ENCODE data around the gene MFSD2A. TPM values are rescaled to one million over a fixed set of nuclear protein-coding genes. Genes with fewer than 3 reads are reported as not detected.
A peak's percentile ranks its signal among the peaks of the same experiment; 100 is the strongest.

MFSD2A gene
- total and polyA plus RNA-seq, 10 of the 15 experiments (the other 5 are each of a cell fraction or from before 2014, with no cell fraction given), result 0.84 to 30.1 (median 15.2) TPM

DNA sequence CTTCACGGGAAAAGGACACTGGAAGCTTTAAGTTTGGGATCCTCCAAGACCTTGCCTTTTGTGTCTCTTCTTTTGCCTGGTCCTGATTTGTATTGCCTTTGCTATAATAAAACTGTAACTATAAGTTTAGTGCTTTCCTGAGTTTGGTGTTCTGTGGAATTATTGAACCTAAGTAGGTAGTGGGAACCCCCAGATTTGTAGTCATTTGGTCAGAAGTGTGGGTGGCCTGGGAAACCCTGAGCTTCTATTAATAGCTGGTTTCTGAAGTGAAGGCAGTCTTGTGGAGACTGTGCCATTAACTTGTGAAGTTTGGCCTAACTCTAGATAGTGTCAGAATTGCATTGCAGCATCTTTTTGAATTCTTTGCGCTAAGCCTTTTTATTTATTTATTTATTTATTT lies 46.4 kb upstream of the MFSD2A start:
- BruUV-seq (replicated peaks), result no TSS peak
- peaks cover 13% of the 10 kb centered on the region; the same call in 2 of the 3 replicates for H3K9me3 ChIP-seq (replicated peaks; ENCODE audit: control insufficient read depth, insufficient read depth, low read length)
- ChIA-PET POLR2A (interaction anchor here (1.1 to 1.4 kb wide), 2 partner anchors 54 to 79 kb away, joined by 3 to 4 read pairs; no protein-coding TSS in a partner anchor), SMC1A (ENCODE audit: uncharacterized antibody, unreplicated experiment) (interaction anchor here (0.7 to 2.2 kb wide), 10 partner anchors 10 to 131 kb away, joined by 3 to 11 read pairs (median 4); no protein-coding TSS in a partner anchor), RAD21 (ENCODE audit: unreplicated experiment) (interaction anchor here (0.7 to 1.7 kb wide), 5 partner anchors 65 to 141 kb away, joined by 3 to 6 read pairs (median 3); no protein-coding TSS in a partner anchor), CTCF (interaction anchor here (1.2 to 6.3 kb wide), 7 partner anchors 10 to 130 kb away, joined by 3 to 39 read pairs (median 5); no protein-coding TSS in a partner anchor)
- no peaks in the 10 kb centered on the region for H4K20me1 ChIP-seq (ENCODE audit: control insufficient read depth, insufficient read depth)
- in situ Hi-C loops (cut with MboI) (no loop called here), intact Hi-C loops (cut with micrococcal nuclease; ENCODE audit: unreplicated experiment) (no loop called here)
- peak; percentile 77 for ATAC-seq
- TF ChIP-seq, protein P1, sequence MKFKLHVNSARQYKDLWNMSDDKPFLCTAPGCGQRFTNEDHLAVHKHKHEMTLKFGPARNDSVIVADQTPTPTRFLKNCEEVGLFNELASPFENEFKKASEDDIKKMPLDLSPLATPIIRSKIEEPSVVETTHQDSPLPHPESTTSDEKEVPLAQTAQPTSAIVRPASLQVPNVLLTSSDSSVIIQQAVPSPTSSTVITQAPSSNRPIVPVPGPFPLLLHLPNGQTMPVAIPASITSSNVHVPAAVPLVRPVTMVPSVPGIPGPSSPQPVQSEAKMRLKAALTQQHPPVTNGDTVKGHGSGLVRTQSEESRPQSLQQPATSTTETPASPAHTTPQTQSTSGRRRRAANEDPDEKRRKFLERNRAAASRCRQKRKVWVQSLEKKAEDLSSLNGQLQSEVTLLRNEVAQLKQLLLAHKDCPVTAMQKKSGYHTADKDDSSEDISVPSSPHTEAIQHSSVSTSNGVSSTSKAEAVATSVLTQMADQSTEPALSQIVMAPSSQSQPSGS (IDR thresholded peaks at IDR 0.05; ENCODE audit: low read length), result peak; percentile 33; the same call in 1 of the 2 replicates
- no peak for TF ChIP-seq CBX3 (IDR thresholded peaks at IDR 0.05; ENCODE audit: borderline replicate concordance, low read depth)
- no peak for TF ChIP-seq ESRRA (IDR thresholded peaks at IDR 0.05; ENCODE audit: low read length)
- peak; percentile 49; the same call in 1 of the 2 replicates for TF ChIP-seq FOXM1 (IDR thresholded peaks at IDR 0.05; ENCODE audit: low read depth, low read length)
- no peak for TF ChIP-seq NR2C1 (IDR thresholded peaks at IDR 0.05)
- TF ChIP-seq ZNF207 (IDR thresholded peaks at IDR 0.05; ENCODE audit: borderline replicate concordance), result no peak
- TF ChIP-seq KDM1A (IDR thresholded peaks at IDR 0.05; ENCODE audit: borderline replicate concordance), result no peak
- TF ChIP-seq EGR1 (IDR thresholded peaks at IDR 0.05; ENCODE audit: borderline replicate concordance in 1 of 2, low read depth in 2 of 2, low read length in 2 of 2), result 0 out of 3 replicates have a peak, but pooled peaks of 1 of the 2 experiments have one; percentile 17
- peak; percentile 50; the same call in 1 of the 2 replicates for TF ChIP-seq IRF4 (IDR thresholded peaks at IDR 0.05; ENCODE audit: low read depth, low read length)
- peak; percentile 93 for TF ChIP-seq MEF2A (IDR thresholded peaks at IDR 0.05; ENCODE audit: insufficient read depth, low read depth, low read length)
- TF ChIP-seq, protein P2, sequence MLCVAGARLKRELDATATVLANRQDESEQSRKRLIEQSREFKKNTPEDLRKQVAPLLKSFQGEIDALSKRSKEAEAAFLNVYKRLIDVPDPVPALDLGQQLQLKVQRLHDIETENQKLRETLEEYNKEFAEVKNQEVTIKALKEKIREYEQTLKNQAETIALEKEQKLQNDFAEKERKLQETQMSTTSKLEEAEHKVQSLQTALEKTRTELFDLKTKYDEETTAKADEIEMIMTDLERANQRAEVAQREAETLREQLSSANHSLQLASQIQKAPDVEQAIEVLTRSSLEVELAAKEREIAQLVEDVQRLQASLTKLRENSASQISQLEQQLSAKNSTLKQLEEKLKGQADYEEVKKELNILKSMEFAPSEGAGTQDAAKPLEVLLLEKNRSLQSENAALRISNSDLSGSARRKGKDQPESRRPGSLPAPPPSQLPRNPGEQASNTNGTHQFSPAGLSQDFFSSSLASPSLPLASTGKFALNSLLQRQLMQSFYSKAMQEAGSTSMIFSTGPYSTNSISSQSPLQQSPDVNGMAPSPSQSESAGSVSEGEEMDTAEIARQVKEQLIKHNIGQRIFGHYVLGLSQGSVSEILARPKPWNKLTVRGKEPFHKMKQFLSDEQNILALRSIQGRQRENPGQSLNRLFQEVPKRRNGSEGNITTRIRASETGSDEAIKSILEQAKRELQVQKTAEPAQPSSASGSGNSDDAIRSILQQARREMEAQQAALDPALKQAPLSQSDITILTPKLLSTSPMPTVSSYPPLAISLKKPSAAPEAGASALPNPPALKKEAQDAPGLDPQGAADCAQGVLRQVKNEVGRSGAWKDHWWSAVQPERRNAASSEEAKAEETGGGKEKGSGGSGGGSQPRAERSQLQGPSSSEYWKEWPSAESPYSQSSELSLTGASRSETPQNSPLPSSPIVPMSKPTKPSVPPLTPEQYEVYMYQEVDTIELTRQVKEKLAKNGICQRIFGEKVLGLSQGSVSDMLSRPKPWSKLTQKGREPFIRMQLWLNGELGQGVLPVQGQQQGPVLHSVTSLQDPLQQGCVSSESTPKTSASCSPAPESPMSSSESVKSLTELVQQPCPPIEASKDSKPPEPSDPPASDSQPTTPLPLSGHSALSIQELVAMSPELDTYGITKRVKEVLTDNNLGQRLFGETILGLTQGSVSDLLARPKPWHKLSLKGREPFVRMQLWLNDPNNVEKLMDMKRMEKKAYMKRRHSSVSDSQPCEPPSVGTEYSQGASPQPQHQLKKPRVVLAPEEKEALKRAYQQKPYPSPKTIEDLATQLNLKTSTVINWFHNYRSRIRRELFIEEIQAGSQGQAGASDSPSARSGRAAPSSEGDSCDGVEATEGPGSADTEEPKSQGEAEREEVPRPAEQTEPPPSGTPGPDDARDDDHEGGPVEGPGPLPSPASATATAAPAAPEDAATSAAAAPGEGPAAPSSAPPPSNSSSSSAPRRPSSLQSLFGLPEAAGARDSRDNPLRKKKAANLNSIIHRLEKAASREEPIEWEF (IDR thresholded peaks at IDR 0.05; ENCODE audit: insufficient replicate concordance, low read depth, low read length), result no peak
- TF ChIP-seq RUNX3 (IDR thresholded peaks at IDR 0.05; ENCODE audit: low read length), result peak; percentile 84
- TF ChIP-seq TCF7 (IDR thresholded peaks at IDR 0.05; ENCODE audit: borderline replicate concordance), result no peak
- peak; percentile 46; the same call in 1 of the 2 replicates for TF ChIP-seq CREM (IDR thresholded peaks at IDR 0.05; ENCODE audit: low read depth)
- peak; percentile 52 for TF ChIP-seq JUNB (IDR thresholded peaks at IDR 0.05)
- TF ChIP-seq NFIC (IDR thresholded peaks at IDR 0.05; ENCODE audit: low read depth, low read length), result peak; percentile 54
- H3K4me1 ChIP-seq (ENCODE audit: control insufficient read depth, insufficient read depth, low read length), result 0 out of 2 replicates have a peak, but pooled peaks cover 5% of the 10 kb centered on the region
- H3K27me3 ChIP-seq (replicated peaks in 1 of 2; ENCODE audit: control insufficient read depth in 2 of 2, insufficient read depth in 2 of 2, low read length in 1 of 2), result no peaks in the 10 kb centered on the region
- H3K27ac ChIP-seq (ENCODE audit: control insufficient read depth, insufficient read depth), result peak overlapping the region; percentile 58
- H3K9ac ChIP-seq (ENCODE audit: control insufficient read depth, insufficient read depth, low read length), result no peak overlapping the region
- no peaks in the 10 kb centered on the region for H3K36me3 ChIP-seq (ENCODE audit: control insufficient read depth in 2 of 2, insufficient read depth in 2 of 2, low read length in 1 of 2)
- 29% methylated on average over 2 of the region's 2 CpGs for whole genome bisulfite sequencing (ENCODE audit: insufficient coverage, insufficient replicate concordance, low lambda C conversion rate, missing lambda C conversion rate)
- FAIRE-seq, result no peak
- H3K79me2 ChIP-seq (ENCODE audit: control insufficient read depth, insufficient read depth, low read length), result no peaks in the 10 kb centered on the region
- peak; percentile 46 for DNase-seq (ENCODE audit: low read depth, low spot score)
- H2AFZ ChIP-seq (ENCODE audit: control insufficient read depth, low read depth, low read length), result no peak overlapping the region
- no peak overlapping the region; the same call in 1 of the 2 replicates for H3K4me2 ChIP-seq (ENCODE audit: control insufficient read depth, insufficient read depth)
- no peak overlapping the region for H3K4me3 ChIP-seq

All from GM12878 (cell line).